ENCODE results near the gene EFNA5. TPM values are rescaled to one million over a fixed set of nuclear protein-coding genes. Genes with fewer than 3 reads are reported as not detected.
A peak's percentile ranks its signal among the peaks of the same experiment; 100 is the strongest.

EFNA5 gene
- under 1 TPM in 1 of 6 experiments, not detected in 5; 0.26 TPM for total RNA-seq (2021; fragmentation: NEBNext Ultra II Directional; extraction: Animal tissue kit (Norgen Biotek cat#: 25700))
- long read RNA-seq: 0 reads

DNA sequence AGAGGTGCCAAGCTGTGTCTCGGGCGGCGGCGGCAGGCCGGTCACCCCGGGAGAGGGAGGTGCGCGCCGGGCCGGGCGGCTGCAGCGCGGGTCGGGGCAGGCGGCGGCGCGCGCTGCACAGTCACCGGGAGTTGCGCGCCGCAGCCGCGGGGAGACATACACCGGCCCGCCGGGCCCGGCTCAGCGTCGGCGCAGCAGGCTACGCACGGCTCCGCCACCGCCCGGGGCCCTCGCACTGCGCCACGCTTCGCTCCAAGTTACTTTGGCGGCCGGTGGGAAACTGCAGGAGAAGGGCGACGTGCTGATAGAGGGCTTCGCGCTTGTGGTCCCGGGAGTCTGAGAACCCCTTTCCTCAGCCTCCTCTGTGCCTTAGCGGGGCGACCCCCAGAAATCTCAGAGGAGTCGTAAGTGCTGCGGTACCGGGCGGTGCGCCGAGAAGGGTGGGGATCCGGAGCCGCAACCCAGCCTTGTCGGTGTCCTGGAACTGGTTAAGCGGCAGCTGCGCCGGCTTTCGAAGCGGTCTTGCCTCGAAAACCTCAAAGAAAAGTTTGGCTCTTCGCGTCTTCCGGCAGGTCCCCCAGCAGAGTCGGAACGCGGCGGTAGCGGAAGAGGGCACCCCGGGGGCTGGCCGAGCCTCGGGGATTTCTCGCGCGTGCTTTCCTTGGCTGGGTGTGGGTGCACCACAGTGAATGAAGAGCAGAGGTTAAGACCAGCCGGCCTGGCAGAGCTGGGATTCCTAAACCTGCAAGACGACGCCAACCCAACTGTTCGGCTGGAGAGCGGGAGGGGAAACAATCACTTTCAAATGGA lies at the start of gene EFNA5:
EFNA5 (minus strand) TSS at position 6 of the 810 bp plus-strand sequence.
- Mint-ChIP-seq H3K27me3 (ENCODE audit: insufficient read depth) (peaks cover 23% of the 10 kb centered on the region), H3K9me3 (no peaks in the 10 kb centered on the region), H3K4me3 (peak within 1 kb of the TSS; percentile 87), H3K36me3 (ENCODE audit: low read depth) (no peaks in the 10 kb centered on the region), H3K27ac (no peak within 1 kb of the TSS), H3K4me1 (ENCODE audit: low read depth) (peaks cover 26% of the 10 kb centered on the region)
- no peak for DNase-seq
- TF ChIP-seq, protein P1, sequence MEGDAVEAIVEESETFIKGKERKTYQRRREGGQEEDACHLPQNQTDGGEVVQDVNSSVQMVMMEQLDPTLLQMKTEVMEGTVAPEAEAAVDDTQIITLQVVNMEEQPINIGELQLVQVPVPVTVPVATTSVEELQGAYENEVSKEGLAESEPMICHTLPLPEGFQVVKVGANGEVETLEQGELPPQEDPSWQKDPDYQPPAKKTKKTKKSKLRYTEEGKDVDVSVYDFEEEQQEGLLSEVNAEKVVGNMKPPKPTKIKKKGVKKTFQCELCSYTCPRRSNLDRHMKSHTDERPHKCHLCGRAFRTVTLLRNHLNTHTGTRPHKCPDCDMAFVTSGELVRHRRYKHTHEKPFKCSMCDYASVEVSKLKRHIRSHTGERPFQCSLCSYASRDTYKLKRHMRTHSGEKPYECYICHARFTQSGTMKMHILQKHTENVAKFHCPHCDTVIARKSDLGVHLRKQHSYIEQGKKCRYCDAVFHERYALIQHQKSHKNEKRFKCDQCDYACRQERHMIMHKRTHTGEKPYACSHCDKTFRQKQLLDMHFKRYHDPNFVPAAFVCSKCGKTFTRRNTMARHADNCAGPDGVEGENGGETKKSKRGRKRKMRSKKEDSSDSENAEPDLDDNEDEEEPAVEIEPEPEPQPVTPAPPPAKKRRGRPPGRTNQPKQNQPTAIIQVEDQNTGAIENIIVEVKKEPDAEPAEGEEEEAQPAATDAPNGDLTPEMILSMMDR (IDR thresholded peaks at IDR 0.05): no peak

DNA sequence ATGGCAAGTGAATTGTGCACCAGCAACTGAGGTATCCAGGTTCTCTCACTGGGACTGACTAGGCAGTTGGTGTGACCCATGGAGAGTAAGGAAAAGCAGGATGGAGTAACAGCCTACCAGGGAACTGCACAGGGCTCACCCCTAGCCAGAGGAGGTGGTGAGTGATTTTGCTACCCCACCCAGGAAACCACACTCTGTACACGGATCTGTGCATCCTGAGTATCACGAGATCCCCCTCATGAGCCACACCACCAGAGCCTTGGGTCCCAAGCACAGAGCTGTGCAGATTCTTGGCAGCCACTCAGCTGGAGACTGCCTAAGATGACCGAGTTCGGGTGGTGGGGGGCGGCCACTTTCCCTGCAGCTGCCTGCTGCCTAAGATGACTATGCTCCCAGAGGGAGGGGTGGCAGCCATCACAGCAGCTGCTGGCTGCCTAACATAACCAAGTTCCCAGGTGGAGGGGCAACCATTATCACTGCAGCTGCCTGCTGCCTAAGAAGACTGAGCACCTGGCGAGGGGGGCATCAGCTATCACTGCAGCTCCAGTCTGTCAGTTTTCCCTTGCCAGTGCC lies 48.4 kb upstream of the EFNA5 start:
- TF ChIP-seq, protein P1 (IDR thresholded peaks at IDR 0.05): no peak
- no peak overlapping the region for H3K27ac Mint-ChIP-seq
- H3K27me3 Mint-ChIP-seq (ENCODE audit: insufficient read depth): no peaks in the 10 kb centered on the region
- no peak for DNase-seq
- H3K4me1 Mint-ChIP-seq (ENCODE audit: low read depth): no peaks in the 10 kb centered on the region
- peaks cover 58% of the 10 kb centered on the region for H3K9me3 Mint-ChIP-seq
- H3K4me3 Mint-ChIP-seq: no peak overlapping the region
- H3K36me3 Mint-ChIP-seq (ENCODE audit: low read depth): no peaks in the 10 kb centered on the region

GRCh38 chr5:107717816-107718215 lies 47.1 kb upstream of the EFNA5 start:
- H3K4me3 Mint-ChIP-seq: no peak overlapping the region
- no peaks in the 10 kb centered on the region for H3K27me3 Mint-ChIP-seq (ENCODE audit: insufficient read depth)
- DNase-seq: no peak
- TF ChIP-seq, protein P1 (IDR thresholded peaks at IDR 0.05): no peak
- no peak overlapping the region for H3K27ac Mint-ChIP-seq
- peaks cover 49% of the 10 kb centered on the region for H3K9me3 Mint-ChIP-seq
- H3K36me3 Mint-ChIP-seq (ENCODE audit: low read depth): no peaks in the 10 kb centered on the region
- no peaks in the 10 kb centered on the region for H3K4me1 Mint-ChIP-seq (ENCODE audit: low read depth)

DNA sequence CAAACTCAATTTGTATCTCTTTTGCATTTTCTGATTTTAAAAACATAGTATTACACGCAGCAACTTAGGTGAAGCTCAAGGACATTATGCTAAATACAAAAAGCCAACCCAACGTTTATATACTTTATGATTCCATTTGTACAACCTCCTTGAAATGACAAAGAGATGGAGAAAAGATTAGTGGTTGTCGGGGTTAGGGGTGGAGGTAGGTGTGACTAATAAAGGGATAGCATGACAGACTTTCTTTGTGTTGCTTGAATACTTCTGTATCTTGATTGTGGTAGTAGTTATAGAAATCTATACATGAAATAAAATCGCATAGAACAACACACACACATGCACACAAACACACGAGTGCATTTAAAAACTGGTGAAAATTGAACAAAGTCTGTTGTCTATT lies 42.5 kb upstream of the EFNA5 start:
- H3K36me3 Mint-ChIP-seq (ENCODE audit: low read depth): no peaks in the 10 kb centered on the region
- H3K27ac Mint-ChIP-seq: no peak overlapping the region
- peaks cover 12% of the 10 kb centered on the region for H3K9me3 Mint-ChIP-seq
- TF ChIP-seq, protein P1 (IDR thresholded peaks at IDR 0.05): no peak
- no peak overlapping the region for H3K4me3 Mint-ChIP-seq
- DNase-seq: no peak
- no peaks in the 10 kb centered on the region for H3K4me1 Mint-ChIP-seq (ENCODE audit: low read depth)
- no peaks in the 10 kb centered on the region for H3K27me3 Mint-ChIP-seq (ENCODE audit: insufficient read depth)

DNA sequence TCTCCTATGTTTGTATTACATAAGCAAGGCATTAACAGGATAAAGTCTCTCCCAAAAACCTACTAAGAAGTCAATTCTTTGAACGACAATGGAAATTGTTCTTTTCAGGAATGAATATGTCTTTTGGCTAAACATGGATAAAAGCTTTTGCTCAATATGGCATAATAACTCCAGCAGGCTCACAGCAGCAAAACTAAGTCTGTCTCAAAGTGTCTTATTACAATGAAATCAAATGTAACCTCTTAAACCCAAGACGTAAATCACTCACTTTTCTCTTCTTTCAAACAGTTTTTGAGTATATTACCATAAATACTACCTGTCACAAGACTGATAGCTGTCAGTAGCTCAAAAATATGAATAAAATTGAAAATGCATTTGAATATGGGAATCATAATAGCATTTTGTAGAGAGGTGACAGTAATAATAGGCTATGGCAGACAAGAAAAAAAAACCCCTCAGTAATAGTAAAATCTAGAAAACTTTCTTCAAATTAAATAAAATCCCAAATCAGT lies 41.7 kb upstream of the EFNA5 start:
- no peak overlapping the region for H3K4me3 Mint-ChIP-seq
- no peaks in the 10 kb centered on the region for H3K36me3 Mint-ChIP-seq (ENCODE audit: low read depth)
- no peak overlapping the region for H3K27ac Mint-ChIP-seq
- no peak for DNase-seq
- TF ChIP-seq, protein P1 (IDR thresholded peaks at IDR 0.05): no peak
- H3K27me3 Mint-ChIP-seq (ENCODE audit: insufficient read depth): no peaks in the 10 kb centered on the region
- H3K4me1 Mint-ChIP-seq (ENCODE audit: low read depth): no peaks in the 10 kb centered on the region
- H3K9me3 Mint-ChIP-seq: peaks cover 9% of the 10 kb centered on the region; the same call in 1 of the 2 replicates
